Astrocyte (in vitro differentiated cells and primary cell): ENCODE measurements around the gene NFIA.

Experiments
- EZH2 ChIP-seq: IDR thresholded peaks from 2 replicates; pipeline ENCODE4 v1.6.1; 2012; ENCODE audit warnings: mild to moderate bottlenecking, low read length, inconsistent platforms; ENCODE audit not compliant: insufficient read depth
- TF ChIP-seq, protein P1 (sequence below): IDR thresholded peaks from 2 replicates; pipeline ENCODE4 v1.5.1; 2011; ENCODE audit warnings: low read depth, mild to moderate bottlenecking, inconsistent platforms, low read length, moderate library complexity; ENCODE audit not compliant: insufficient read depth

DNA sequence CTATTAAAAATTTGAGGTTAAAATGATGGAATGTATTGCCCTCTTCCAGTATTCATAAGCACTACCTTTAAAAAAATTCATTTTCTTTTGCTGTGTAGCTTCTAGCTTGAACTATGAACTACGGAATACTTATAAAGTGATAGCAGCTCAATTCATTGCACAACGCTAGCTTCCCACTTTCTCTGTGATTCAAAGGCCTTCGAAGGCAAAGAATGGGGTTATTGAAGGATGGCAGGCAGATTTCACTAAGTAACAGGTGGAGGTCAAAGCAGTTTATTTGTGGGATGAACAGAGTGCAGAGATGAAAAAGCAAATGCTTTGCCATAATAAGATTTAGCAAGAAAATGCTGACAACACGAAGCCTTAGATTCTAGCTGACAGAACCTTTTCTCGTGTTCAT is 290.6 kb downstream of the NFIA start:
- TF ChIP-seq, protein P1, sequence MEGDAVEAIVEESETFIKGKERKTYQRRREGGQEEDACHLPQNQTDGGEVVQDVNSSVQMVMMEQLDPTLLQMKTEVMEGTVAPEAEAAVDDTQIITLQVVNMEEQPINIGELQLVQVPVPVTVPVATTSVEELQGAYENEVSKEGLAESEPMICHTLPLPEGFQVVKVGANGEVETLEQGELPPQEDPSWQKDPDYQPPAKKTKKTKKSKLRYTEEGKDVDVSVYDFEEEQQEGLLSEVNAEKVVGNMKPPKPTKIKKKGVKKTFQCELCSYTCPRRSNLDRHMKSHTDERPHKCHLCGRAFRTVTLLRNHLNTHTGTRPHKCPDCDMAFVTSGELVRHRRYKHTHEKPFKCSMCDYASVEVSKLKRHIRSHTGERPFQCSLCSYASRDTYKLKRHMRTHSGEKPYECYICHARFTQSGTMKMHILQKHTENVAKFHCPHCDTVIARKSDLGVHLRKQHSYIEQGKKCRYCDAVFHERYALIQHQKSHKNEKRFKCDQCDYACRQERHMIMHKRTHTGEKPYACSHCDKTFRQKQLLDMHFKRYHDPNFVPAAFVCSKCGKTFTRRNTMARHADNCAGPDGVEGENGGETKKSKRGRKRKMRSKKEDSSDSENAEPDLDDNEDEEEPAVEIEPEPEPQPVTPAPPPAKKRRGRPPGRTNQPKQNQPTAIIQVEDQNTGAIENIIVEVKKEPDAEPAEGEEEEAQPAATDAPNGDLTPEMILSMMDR = no peak
- TF ChIP-seq EZH2 = no peak
